ENCODE results near the gene ADAT3.

DNA sequence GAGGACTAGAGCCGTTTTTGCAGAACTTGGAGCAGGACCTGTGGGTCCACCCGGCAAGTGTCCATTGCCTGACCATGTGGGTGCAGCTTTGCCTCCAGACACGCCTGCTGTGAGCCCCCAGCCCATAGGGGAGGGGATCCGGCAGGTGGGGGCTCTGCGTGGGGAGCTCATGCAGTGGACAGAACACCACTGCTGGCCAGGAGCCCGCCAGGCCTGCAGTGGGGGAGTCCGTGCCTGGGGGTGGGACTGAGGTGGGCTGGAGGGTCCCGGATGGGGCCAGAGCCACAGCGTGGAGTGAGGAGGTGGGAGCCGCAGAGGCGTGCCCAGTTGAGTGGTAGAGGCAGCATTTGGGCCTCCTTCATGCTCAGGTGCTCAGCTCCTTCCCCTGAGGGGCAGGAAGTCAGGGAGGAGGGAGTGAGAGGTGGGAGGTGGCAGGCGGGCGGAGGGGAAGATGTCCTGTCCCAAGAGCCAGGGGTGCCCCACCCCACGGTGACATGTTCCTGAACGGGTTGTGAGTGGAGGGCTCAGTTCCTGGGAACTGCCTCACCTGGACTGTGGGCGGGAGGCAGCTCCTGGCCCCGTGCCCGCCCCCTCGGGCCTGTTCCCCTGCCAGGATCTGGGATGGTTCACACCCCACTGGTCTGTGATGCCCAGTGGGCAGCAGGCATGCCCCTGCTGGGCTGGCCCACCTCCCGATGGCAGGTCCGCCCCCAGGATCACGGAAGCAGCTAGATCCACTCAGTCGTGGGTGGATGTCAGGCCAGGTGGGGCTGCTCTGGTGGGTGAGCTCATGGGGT is 8.8 kb downstream of the ADAT3 start:
- no peak for TF ChIP-seq CTCF (IDR thresholded peaks at IDR 0.05; ENCODE audit: low read depth, low read length)
- TF ChIP-seq POLR2A (IDR thresholded peaks at IDR 0.05; ENCODE audit: extremely low read depth, insufficient read length), result no peak
- TF ChIP-seq MYC (IDR thresholded peaks at IDR 0.05; ENCODE audit: low read depth, low read length), result no peak
- TF ChIP-seq, protein P1, sequence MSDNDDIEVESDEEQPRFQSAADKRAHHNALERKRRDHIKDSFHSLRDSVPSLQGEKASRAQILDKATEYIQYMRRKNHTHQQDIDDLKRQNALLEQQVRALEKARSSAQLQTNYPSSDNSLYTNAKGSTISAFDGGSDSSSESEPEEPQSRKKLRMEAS (IDR thresholded peaks at IDR 0.05; ENCODE audit: low read depth, low read length), result no peak

Data from NB4 (cell line).